ENCODE results near the gene LDLRAP1. TPM values are rescaled to one million over a fixed set of nuclear protein-coding genes. Genes with fewer than 3 reads are reported as not detected.
A peak's percentile ranks its signal among the peaks of the same experiment; 100 is the strongest.

The LDLRAP1 gene
- total and polyA plus RNA-seq, 2 donors (not counting 3 experiments of a cell fraction or from before 2014, with no cell fraction given) = 23.1 to 24.7 TPM

GRCh38 chr1:25560001-25560400, 16.6 kb downstream of the LDLRAP1 start:
- H3K9me3 ChIP-seq (replicated peaks; ENCODE audit: control insufficient read depth, insufficient read depth, low read length) = no peaks in the 10 kb centered on the region
- FAIRE-seq (peak; percentile 79), DNase-seq (ENCODE audit: low read depth, low spot score) (peak; percentile 40)
- POLR2A ChIA-PET = no interaction called here
- BruUV-seq (replicated peaks) = no TSS peak
- no peaks in the 10 kb centered on the region for H3K27me3 ChIP-seq (ENCODE audit: control insufficient read depth in 2 of 2, insufficient read depth in 2 of 2, low read length in 2 of 2)
- H3K9ac ChIP-seq (replicated peaks; ENCODE audit: extremely low read depth, insufficient read depth, low read length) = no peak overlapping the region
- dilution Hi-C loops (cut with MboI; ENCODE audit: extremely low pct_ligation_motif_present, low sequenced_read_pairs) = no loop called here
- H3K4me2 ChIP-seq (ENCODE audit: insufficient read depth, low read length) = no peak overlapping the region
- CTCF ChIA-PET = interaction anchor here (1.8 kb wide), 1 partner anchor 13 kb away, joined by 11 read pairs; no protein-coding TSS in a partner anchor
- TF ChIP-seq EZH2 (IDR thresholded peaks at IDR 0.05; ENCODE audit: borderline replicate concordance, low read depth, low read length, severe bottlenecking) = no peak
- no peak for TF ChIP-seq POLR2AphosphoS5 (IDR thresholded peaks at IDR 0.05; ENCODE audit: insufficient read depth, low read depth, low read length)
- TF ChIP-seq JUN (IDR thresholded peaks at IDR 0.05; ENCODE audit: borderline replicate concordance, insufficient read depth, insufficient read length, low read depth) = no peak
- TF ChIP-seq MAX (IDR thresholded peaks at IDR 0.05; ENCODE audit: insufficient read depth, insufficient read length) = no peak
- TF ChIP-seq POLR2A (IDR thresholded peaks at IDR 0.05; ENCODE audit: low read depth, low read length) = no peak
- no peak for TF ChIP-seq FOS (IDR thresholded peaks at IDR 0.05; ENCODE audit: borderline replicate concordance, insufficient read depth, low read length)
- no peak for TF ChIP-seq MYC (IDR thresholded peaks at IDR 0.05; ENCODE audit: low read depth, low read length)
- no peak for TF ChIP-seq CTCF (IDR thresholded peaks at IDR 0.05; ENCODE audit: extremely low read depth in 1 of 2, insufficient read depth in 1 of 2, low read depth in 1 of 2, low read length in 2 of 2)
- TF ChIP-seq GATA2 (IDR thresholded peaks at IDR 0.05; ENCODE audit: insufficient read depth, insufficient read length, low read depth, low read length) = no peak
- H3K4me3 ChIP-seq (replicated peaks in 1 of 3; ENCODE audit: insufficient read depth in 1 of 3, low read depth in 1 of 3, low read length in 3 of 3) = no peak overlapping the region
- H4K20me1 ChIP-seq (replicated peaks; ENCODE audit: control insufficient read depth, extremely low read depth, insufficient read depth, low read length) = no peaks in the 10 kb centered on the region
- no peaks in the 10 kb centered on the region for H3K79me2 ChIP-seq (ENCODE audit: control insufficient read depth, insufficient read depth, low read length)
- H3K27ac ChIP-seq (ENCODE audit: insufficient read depth, low read depth, low read length) = no peak overlapping the region
- peak overlapping the region; percentile 2 for H2AFZ ChIP-seq (ENCODE audit: low read depth, low read length)
- H3K36me3 ChIP-seq (ENCODE audit: control insufficient read depth in 2 of 2, extremely low read depth in 1 of 2, insufficient read depth in 2 of 2, low read length in 2 of 2) = peaks cover 0 to 8% of the 10 kb centered on the region in 2 experiments
- intact Hi-C loops (cut with micrococcal nuclease) = no loop called here
- no peaks in the 10 kb centered on the region for H3K9me1 ChIP-seq (replicated peaks; ENCODE audit: control insufficient read depth, extremely low read depth, insufficient read depth, low read length)
- peaks cover 43% of the 10 kb centered on the region for H3K4me1 ChIP-seq (ENCODE audit: control insufficient read depth, extremely low read depth, insufficient read depth, low read length)

Data from endothelial cell of umbilical vein (primary cell).